HG02798 (cell line): ENCODE results near the gene ZNF41.

Experiments used
- ATAC-seq: cut with Tn5 transposase; IDR thresholded peaks from one replicate; pipeline ENCODE4 v1.9.1; 2021; ENCODE audit warnings: mild to moderate bottlenecking; ENCODE audit not compliant: unreplicated experiment, poor library complexity

The ZNF41 gene

DNA sequence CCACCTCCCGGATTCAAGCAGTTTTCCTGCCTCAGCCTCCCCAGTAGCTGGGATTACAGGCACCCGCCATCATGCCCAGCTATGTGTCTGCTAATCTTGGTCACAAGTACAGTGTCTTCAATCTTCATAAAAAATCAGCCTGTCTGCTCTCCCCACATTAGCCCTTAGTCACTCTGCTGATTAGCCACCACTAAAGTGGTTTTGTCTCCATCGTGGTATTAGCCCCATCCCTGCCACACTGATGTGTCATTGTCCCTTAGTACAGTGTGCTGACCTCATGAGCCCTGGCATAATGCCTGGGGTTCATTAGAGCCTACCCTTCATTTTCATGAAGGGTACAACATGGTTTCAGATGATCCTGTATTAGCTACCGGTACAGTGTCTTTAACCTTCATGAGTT is 62.8 kb downstream of the ZNF41 start:
- no peak for ATAC-seq

DNA sequence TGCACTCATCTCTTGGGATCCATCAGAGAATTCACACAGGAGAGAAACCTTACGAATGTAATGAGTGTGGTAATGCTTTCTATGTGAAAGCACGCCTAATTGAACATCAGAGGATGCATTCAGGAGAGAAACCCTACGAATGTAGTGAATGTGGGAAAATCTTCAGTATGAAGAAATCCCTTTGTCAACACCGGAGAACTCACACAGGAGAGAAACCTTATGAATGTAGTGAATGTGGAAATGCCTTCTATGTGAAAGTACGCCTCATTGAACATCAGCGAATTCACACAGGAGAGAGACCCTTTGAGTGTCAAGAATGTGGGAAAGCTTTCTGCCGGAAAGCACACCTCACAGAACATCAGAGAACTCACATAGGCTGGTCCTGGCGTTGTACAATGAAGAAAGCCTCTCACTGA is 69.8 kb downstream of the ZNF41 start:
- ATAC-seq = no peak
